Stimulated activated CD8-positive, alpha-beta memory T cell treated with anti-CD3 and anti-CD28 coated beads, Interleukin-4, amount 100 ng/mL, for 24 hours (primary cell): Measurements from ENCODE around the gene PBX2.
A peak's percentile ranks its signal among the peaks of the same experiment; 100 is the strongest.
"Not testable (repeated sequence)": the region's sequence is repeated elsewhere in the genome, so short reads cannot be mapped to it uniquely, and the experiment has no call there.

Source experiments
- DNase-seq: peaks from one replicate; pipeline ENCODE4 v3.0.0-alpha.2; 2020; ENCODE audit warnings: low read depth

Gene PBX2

DNA sequence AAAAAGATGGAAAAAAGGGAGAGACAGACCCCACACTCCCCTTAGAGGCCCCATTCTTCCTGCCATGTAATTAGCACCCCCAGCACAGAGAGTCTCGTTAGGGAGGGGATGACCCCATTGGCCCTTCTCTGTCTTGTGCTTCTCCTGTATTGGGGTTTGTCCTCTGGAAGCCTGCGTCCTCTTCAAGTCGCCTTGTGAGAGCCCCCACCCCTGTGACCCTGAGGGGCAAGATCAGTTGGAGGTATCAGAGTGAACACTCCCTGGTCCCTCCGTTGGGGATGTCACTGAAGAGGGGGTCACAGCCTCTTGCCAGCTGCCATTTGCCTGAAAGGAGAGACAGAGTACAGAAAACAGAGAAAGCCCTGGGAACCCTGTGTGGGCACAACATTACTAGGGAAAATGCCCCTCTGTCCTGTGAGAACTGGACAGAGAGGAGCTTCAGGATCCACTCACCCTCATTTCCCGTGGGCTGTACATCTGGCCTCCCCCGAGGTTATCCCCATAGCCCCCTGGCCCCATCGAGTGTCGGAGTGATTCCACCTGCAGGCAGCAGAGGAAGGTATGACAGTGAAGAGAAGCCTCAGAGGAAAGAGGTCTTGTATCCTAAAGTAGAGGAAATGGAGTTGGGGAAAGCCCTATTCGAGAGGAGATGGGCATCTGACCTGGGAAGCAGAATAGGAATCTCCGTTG lies 3.7 kb downstream of the PBX2 start:
- not testable (repeated sequence) for DNase-seq

DNA sequence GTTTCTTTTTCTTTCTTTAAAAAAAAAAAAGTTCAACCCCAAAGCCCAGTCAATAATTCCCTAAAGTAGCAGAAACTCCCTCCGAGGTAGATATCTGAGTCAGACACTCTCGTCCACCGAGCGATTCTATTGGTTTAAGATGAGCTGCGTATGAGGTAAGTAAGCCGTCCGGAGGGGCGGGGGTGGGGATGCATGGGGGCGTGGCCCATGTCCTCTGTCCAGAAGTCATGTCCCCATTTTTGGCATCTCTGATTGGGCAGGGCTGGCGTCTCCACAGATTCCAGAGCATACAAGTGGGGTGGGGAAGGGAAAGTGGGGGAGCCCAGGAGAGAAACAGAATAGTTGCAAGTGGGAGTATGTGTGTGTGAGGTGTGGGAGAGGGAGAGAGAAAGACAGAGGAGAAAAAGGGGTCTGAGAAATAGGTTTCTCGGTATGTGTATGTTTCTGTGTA lies 4.3 kb downstream of the PBX2 start:
- not testable (repeated sequence) for DNase-seq

DNA sequence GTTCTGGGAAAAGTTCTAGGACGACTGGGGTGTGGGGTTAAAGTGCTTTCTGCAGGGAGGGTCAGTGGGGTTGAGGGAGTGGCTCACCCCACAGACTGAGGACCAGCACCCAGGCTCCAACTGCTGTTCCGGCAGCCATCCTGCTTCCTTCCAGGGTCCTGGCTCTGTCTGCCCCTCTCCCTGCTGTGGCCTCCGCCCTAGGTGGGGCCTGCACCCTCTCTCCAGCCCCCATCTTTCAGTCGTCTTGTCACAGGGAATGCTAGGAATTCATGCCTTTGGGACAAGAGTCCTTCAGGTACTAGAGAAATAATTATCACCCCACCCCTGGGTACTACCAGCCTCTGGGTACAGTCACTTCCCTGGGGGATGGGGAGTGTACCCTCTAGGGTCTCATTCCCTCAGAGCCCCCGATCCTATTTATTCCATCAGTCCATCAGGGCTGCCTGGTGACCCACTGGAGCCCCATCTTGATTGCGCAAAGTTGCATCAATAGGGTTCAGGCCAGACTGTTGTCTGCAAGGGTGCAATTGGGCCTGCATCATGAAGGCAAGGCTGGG lies 5.8 kb downstream of the PBX2 start, which contains the start of gene AGER:
Gene AGER, minus strand, starts transcription at position 170 of the 557 bp plus-strand sequence. Its CDS starts 31 bp downstream, at position 139.
- no peak for DNase-seq

DNA sequence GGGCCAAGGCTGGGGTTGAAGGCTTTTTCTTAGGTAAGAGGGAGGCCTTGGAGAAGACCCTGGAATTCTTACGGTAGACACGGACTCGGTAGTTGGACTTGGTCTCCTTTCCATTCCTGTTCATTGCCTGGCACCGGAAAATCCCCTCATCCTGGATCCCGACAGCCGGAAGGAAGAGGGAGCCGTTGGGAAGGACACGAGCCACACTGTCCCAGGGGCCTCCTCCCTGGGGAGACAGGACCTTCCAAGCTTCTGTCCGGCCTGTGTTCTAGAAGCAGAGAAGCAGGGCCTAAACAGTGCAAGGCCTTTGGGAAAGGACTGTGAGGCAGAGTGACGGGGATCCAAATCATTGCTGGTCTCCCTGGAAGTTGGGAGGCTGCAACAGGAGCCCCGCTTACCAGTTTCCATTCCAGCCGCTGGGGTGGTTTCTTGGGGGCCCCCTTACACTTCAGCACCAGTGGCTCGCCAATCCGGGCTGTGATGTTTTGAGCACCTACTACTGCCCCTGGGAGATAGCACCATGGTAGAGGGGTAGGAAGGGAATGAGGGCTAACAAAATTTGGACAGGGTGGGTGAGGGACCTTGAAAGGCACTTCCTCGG lies 6.4 kb downstream of the PBX2 start:
- no peak for DNase-seq

DNA sequence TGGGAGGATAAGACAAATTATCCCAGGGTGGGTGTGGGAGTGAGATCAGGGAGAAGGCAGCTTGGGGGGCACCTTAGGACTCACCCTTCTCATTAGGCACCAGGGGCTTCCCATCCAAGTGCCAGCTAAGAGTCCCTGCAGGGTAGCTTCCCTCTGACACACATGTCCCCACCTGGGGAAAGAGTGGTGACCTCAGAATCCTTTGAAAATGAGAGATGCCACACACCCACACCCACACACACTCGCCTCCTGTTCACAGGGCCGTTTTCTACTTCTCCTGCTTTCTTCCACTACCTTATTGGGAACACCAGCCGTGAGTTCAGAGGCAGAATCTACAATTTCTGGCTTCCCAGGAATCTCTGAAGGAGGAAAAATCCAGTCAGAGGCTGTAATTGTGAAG lies 7.0 kb downstream of the PBX2 start:
- no peak for DNase-seq

DNA sequence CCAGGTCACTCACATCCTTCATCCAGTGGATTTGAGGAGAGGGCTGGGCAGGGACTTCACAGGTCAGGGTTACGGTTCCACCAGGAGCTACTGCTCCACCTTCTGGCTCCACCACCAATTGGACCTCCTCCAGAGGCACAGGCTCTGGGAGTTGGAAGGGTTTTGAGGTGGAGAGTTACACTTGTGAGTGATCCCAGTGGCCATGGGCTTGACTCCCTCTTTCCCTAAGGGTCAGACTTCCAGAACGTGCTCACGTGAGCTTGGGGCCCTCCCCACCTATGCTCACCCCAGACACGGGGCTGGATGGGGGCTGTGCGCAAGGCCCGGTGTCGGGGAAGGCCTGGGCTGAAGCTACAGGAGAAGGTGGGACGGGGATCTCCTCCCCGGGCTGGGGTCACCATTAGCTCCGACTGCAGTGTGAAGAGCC lies 7.4 kb downstream of the PBX2 start:
- DNase-seq, result no peak

DNA sequence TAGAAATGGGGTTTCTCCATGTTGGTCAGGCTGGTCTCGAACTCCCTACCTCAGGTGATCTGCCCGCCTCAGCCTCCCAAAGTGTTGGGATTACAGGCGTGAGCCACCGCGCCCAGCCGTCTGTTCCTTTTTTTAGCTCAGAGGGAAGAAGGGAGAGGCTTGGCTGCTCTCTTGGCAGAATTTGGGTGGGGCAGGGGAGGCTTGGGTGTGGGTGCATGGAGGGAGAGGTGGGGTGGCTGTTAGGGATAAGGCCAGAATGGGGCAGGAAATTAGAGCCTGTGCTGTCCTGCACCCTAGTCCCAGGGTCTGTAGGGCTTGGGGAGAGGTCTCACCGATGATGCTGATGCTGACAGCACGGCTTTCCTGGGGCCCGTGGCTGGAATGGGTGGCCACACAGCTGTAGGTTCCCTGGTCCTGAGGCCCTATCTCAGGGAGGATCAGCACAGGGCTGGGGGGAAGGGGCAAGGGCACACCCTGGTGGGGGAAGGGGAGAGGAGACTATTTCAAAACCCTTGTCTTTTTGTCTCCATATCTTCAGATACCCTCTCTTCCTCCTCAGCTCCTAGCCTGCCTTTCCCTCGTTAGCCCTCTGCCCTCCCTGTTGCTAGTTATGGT lies 8.0 kb downstream of the PBX2 start:
- DNase-seq, result no peak

DNA sequence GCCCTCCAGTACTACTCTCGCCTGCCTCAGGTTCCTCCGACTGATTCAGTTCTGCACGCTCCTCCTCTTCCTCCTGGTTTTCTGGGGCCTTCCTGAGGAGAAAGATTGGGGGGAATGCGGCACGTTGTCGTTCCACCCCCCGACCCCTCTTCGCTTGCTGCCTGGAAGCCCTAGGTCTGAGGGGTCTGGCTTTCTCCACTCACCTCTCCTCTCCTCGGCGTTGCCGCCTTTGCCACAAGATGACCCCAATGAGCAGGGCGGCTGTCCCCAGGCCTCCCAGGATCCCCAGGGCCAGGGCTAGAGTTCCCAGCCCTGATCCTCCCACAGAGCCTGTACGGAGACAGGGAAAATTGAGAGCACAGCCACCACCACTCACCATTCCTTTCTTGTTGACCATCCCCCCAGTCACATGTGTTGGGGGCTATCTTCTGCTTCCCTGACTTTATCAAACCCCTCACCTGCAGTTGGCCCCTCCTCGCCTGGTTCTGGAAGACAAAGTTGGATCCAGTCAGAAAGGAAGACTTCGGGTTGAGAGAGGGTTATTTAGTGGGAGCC lies 8.8 kb downstream of the PBX2 start:
- DNase-seq, result no peak

DNA sequence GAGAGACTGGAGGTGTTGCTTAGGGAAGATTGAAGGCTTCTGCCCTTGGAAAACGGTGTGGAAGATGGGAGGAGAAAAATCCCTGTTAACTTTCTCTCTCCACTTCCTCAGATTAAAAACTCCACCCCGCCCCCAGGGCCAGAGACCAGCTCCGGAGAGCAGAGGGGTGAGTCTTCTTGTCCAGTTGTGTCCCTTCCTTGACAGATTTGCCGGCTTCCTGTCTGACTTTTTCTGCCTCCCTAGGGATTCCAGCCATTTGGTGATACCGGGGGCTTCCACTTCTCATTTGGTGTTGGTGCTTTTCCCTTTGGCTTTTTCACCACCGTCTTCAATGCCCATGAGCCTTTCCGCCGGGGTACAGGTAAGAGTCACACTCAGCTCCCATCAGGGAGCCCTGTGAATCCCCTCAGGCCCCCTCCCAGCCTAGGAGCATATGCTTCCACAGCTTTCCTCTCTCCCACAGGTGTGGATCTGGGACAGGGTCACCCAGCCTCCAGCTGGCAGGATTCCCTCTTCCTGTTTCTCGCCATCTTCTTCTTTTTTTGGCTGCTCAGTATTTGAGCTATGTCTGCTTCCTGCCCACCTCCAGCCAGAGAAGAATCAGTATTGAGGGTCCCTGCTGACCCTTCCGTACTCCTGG lies 10.1 kb downstream of the PBX2 start:
- DNase-seq, result no peak

DNA sequence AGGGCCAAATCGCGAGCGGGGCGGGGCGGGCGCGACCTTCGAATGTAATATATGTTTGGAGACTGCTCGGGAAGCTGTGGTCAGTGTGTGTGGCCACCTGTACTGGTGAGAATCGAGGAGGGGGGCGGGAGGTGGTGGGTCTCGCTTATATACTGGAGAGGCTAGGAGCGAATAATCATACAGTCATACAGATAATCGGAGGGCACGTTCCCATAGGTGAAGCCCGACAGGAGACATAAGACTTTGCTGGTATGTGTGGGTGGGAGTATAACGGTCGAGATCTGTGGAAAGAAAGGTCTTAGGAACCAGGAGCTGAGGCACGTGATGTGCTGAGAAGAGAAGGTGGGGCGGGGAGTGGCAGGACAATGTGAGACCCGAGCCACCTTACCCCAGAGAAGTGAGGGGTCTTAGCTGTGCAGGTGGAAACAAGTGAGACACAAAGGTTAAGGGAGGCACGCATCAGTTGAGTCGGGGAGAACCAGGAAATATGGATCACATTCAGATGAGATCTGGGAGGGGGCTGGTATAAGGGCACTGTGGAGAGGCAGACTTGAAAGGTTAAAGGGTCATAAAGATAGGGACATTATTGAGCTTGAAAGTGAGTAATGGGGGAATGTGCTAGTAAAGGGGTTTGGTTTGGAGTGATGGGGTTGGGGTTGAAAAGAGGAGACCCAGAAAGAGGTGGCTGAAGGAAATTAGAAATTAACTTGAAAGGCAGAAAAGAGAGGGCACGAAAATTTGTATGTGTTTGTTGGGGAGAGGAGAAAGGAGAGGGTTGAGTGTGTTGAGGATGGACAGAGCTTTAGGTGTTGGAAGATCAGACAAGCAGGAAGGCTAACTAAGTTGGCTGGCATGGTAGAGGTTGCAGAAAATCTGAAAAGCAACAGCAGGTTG lies 11.2 kb downstream of the PBX2 start:
- no peak for DNase-seq

DNA sequence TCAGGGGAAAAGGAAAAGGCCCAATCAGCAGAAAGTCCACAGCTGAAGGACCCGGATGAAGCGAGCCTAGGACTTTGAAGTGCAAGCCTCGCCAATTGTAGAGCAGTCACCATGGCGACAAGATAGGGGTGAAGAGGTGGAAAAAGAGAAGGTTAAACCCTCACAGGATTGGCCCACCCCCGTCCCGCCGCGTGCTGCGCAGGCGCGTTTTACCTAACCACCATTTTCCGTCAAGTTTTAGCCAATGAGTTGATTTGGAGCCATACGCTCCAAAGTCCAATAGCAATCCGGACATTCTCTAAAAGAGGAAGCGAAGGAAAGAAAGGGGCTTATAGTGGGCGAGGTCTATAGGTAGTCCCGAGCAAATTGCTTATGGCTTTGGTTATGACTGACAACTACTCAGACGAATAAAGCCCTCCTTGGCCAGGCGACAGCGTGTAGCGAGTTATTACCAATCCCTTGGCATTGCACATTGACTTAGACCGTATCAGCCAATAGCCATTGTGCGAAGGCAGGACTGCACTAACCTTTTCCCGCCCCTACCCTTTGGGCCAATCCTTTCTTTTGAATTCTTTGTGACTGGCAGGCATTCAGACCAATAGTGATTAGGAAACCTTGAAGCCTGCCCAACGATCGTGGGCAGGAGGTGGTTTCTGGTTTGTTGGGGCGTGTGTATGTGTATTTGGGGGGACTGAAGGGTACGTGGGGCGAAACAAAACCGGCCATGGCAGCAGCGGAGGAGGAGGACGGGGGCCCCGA lies 12.0 kb downstream of the PBX2 start, which contains the start of gene RNF5:
Gene RNF5, plus strand, starts transcription at position 618 of the 759 bp plus-strand sequence. Its CDS starts 107 bp downstream, at position 725.
- DNase-seq, result peak; percentile 83

DNA sequence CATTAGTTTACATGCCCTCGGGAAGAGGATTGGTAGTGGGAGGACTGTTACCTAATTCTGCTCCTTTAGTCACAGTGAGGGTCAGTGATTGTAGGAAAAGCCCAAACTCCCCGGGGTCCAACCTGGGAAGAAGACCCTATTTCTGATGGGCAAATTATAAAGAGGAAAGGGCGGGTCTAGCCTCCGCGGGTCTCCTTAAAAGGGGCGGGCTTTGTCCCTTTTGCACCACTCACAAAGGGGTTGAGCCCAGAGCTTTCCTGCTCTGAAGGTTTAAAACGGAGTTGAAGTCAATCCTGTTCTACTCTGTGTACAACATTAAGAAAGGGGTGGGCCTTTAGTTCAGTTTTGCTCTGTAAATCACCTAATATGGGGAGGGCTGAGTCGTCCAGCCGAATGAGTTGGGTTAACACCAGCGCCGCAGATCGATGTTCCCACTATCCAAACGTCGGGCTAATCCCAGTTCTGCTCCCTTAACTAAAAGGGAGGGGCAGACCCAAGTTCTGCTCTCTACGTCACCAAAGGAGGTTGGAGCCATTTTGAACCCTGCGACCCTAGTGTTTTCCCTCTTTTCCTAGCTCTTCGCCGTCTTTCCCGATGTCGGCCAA lies 12.7 kb downstream of the PBX2 start:
- no peak for DNase-seq

DNA sequence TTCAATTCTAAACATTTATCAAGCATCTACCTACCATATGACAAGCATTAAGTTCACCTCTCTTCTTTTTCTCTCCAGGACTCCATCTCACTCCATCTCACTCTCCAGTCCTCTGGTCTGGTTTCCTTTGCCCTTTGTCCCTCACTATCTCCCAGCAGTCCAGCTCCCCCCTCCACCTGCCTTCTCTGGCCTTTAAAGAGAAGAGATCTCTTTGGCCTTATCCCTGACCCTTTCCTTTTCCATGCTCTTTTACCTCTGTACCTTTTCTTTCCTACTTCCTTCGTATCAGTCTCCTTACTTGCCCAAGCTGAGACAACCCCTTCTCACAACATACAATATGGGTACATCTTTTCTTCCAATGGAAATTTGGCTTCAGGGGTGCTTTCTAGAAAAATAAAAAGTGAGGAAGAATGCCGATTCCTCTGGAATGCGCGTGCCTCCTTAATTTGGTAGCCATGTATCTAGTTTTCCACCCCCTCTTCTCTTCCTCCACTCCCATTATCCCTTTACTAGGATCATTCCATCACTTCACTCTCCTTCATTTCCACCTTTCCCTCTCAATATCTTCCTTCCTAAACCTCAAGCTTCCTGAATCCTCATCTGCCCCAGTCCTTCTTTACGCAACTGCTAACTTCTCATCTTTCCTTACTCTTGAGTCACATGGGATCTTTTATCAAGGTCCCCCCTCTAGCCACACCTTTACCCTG lies 13.4 kb downstream of the PBX2 start:
- no peak for DNase-seq

DNA sequence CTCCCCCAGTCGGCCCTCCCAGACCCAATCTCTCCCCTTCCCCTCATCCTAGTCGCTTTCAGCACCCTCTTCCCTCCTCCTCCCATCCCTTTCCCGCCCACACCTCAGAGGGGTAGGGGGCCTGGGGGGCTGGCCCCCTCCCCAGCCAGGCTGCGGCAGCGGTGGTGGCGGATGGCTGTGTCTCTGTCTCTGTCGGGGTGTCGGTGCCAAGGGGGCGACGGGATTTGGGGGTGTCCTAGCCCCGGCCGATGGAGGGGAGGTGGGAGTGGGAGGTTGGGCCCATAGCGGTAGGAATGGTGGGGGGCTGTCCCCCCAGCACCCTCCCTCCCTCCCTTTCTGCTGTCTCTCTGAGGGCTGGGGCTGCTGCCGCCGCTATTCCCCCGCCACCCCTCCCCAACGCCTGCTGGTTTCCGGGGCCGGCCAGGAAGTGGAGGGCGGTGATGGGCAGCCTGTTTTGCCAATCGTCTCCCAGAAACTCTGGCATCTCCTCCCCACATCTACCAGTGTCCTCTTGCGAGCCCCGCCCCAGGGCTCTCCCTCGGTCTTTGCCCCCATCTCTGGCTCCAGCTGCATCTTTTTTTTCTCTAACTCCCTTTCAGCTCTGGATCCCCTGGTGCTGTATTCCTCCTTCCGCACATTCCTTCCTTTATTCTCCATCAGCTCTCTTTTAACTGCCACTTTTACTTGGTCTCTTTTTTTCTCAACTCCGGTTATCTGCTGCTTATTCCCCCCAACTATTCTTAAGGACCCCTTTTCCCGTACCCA lies 14.1 kb downstream of the PBX2 start, which contains the start of gene AGPAT1:
Gene AGPAT1, minus strand, starts transcription at position 374 of the 765 bp plus-strand sequence. CDS start 4,588 bp downstream, outside the sequence.
- peak; percentile 95 for DNase-seq

DNA sequence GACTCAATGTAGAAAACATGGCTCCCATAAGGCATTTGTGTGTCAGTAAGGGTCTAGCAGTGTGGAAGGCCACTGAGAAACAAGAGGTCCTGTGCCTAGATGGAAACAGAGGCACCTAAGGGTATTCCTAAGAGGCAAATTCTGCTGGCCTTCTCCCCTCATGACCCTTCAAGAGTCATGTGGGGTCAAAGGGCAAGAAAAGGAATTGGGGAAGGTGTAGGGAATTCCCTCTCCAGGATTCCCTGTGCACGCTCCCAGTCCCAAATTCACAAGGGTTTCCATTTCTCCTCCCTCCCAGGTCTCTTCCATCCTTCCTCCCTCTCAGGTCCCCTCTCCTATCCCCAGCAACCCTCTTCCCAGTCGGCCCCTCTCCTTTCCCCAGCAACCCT lies 14.7 kb downstream of the PBX2 start:
- no peak for DNase-seq

DNA sequence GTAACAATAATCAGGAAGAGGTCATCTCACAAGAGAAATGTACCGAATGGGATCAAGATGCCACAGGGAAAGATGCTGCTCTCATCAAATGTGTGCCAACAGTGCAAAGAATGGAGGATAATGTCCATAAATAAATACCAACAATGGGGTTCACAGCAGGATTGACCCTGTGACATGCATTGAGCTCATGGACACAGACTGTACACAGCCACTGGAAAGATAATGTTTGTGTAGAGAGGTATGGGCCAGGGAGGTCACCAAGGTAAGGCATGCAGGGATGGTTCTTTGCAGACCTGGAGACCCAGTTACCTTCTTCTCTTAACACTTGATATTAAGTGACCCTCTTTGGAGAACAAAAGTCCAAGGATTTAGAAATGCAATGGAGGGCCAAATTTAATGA lies 15.6 kb downstream of the PBX2 start:
- no peak for DNase-seq

DNA sequence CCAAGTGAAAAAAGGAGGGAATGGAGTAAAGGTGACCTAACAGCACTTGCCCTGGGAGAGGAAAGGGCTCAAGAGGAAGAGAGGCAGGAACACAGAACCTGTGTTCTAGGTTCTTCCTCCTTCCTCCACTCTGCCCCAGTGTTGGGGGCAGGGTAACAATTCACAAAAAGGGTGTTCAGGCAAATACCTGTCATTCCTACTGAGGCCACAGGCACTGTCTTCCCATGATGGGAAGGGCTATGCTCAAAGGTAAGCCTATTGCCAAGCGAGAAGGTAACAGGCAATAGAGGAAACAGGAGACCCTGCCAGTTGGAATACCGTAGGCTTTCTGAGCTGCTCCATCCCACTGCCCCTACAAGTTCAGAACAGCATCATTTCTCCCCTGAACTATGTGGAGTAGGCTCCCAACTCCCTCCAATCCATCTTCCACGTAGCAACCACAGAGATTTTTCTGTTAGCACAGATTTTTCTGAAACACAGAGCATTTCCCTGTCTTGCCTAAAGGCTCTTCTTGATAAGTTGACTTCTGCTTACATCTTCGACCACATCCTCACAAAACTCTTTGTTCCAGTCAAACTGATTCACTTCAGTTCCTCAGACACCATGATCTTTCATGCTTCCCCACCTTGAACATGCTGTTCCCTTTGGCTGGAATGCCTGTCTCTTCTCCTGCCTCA lies 16.8 kb downstream of the PBX2 start:
- DNase-seq, result no peak

DNA sequence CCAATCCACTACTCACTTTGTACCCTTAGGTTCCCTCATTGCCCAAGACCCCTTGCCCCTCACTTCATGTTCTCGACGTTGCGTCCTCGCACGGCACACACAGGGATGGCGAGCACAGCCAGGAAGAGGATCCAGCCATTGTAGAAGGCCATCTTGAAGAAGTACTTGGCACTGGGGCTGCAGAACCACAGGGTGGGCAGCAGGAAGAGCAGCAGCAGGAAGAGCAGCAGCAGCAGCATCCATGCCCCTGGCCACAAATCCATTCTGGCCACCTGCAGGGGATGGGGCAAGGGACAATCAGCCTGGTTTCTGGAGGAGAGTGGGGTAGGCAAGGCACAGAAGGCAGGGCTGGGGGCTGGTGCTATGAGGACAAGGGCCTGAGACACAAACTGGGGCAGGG lies 18.8 kb downstream of the PBX2 start:
- no peak for DNase-seq
